ENCODE results near the gene PNPLA2. TPM values are rescaled to one million over a fixed set of nuclear protein-coding genes. Genes with fewer than 3 reads are reported as not detected.

Gene PNPLA2
- total RNA-seq, 4 donors from 2014 or later, result 58.9 to 93.3 (median 91.7) TPM

- peak within 1 kb of the TSS; percentile 66 to 97 (median 78) for H3K4me3 ChIP-seq
- no peaks in the 10 kb centered on the region for H3K27me3 ChIP-seq
- TF ChIP-seq CTCF (IDR thresholded peaks at IDR 0.05 in 4 of 5, conservative IDR thresholded peaks at IDR 0.05 in 1 of 5) (peak in 1 of 5 experiments; percentile 10), POLR2A (IDR thresholded peaks at IDR 0.05) (peak; percentile 90 to 95)
- in situ Hi-C loops (cut with MboI; ENCODE audit: low sequenced_read_pairs in 4 of 4) (no loop called here), intact Hi-C loops (cut with DNase I; ENCODE audit: low total_unique reads) (loop anchor here (1.0 to 5.0 kb wide), 2 partner anchors 10 to 242 kb away; no protein-coding TSS in a partner anchor)
- H3K27ac ChIP-seq, result peak within 1 kb of the TSS; percentile 97 to 100 (median 100)
- peaks cover 0 to 27% of the 10 kb centered on the region in 2 donors for H3K36me3 ChIP-seq
- peak; percentile 83 to 85 for ATAC-seq
- H3K9me3 ChIP-seq, result no peaks in the 10 kb centered on the region
- peaks cover 38 to 41% of the 10 kb centered on the region in 2 donors for H3K4me1 ChIP-seq
- peak; percentile 97 to 98 for DNase-seq
Observed at GRCh38 chr11:809287-810039, 9.3 kb upstream of the PNPLA2 start, which contains the start of gene RPLP2. Gene RPLP2, plus strand, starts transcription at chr11:809967. Its CDS starts 268 bp downstream, at chr11:810235.

GRCh38 chr11:810040-810567 lies 8.6 kb upstream of the PNPLA2 start:
- in situ Hi-C loops (cut with MboI; ENCODE audit: low sequenced_read_pairs in 4 of 4), result no loop called here
- Histone ChIP-seq H3K4me3 (peak overlapping the region; percentile 66 to 97 (median 78)), H3K27me3 (no peaks in the 10 kb centered on the region), H3K36me3 (peaks cover 0 to 34% of the 10 kb centered on the region in 2 donors), H3K4me1 (peaks cover 35 to 37% of the 10 kb centered on the region in 2 donors), H3K27ac (peak overlapping the region; percentile 97 to 100 (median 100)), H3K9me3 (no peaks in the 10 kb centered on the region)
- no peak for TF ChIP-seq CTCF (IDR thresholded peaks at IDR 0.05 in 4 of 5, conservative IDR thresholded peaks at IDR 0.05 in 1 of 5)
- TF ChIP-seq POLR2A (IDR thresholded peaks at IDR 0.05), result peak in 1 of 2 donors; percentile 6
- ATAC-seq, result peak; percentile 1
- intact Hi-C loops (cut with DNase I; ENCODE audit: low total_unique reads), result no loop called here
- DNase-seq, result no peak

- H3K9me3 ChIP-seq, result no peaks in the 10 kb centered on the region
- DNase-seq, result peak; percentile 66 to 82
- peak overlapping the region; percentile 97 to 100 (median 100) for H3K27ac ChIP-seq
- intact Hi-C loops (cut with DNase I; ENCODE audit: low total_unique reads), result no loop called here
- ATAC-seq, result peak; percentile 13 to 24
- TF ChIP-seq CTCF (IDR thresholded peaks at IDR 0.05 in 4 of 5, conservative IDR thresholded peaks at IDR 0.05 in 1 of 5) (no peak), POLR2A (IDR thresholded peaks at IDR 0.05) (peak in 1 of 2 donors; percentile 25)
- H3K4me1 ChIP-seq, result peaks cover 32 to 33% of the 10 kb centered on the region in 2 donors
- peak overlapping the region; percentile 66 to 97 (median 78) for H3K4me3 ChIP-seq
- peaks cover 0 to 38% of the 10 kb centered on the region in 2 donors for H3K36me3 ChIP-seq
- no peaks in the 10 kb centered on the region for H3K27me3 ChIP-seq
- in situ Hi-C loops (cut with MboI; ENCODE audit: low sequenced_read_pairs in 4 of 4), result no loop called here
Observed at GRCh38 chr11:811446-812245, 7.1 kb upstream of the PNPLA2 start.

GRCh38 chr11:812390-812789 lies 6.3 kb upstream of the PNPLA2 start:
- peaks cover 32 to 33% of the 10 kb centered on the region in 2 donors for H3K4me1 ChIP-seq
- TF ChIP-seq POLR2A (IDR thresholded peaks at IDR 0.05), result no peak
- no peak for TF ChIP-seq CTCF (IDR thresholded peaks at IDR 0.05 in 4 of 5, conservative IDR thresholded peaks at IDR 0.05 in 1 of 5)
- H3K9me3 ChIP-seq, result no peaks in the 10 kb centered on the region
- no peak overlapping the region for H3K4me3 ChIP-seq
- in situ Hi-C loops (cut with MboI; ENCODE audit: low sequenced_read_pairs in 4 of 4) (no loop called here), intact Hi-C loops (cut with DNase I; ENCODE audit: low total_unique reads) (no loop called here)
- peak overlapping the region; percentile 97 to 100 (median 100) for H3K27ac ChIP-seq
- ATAC-seq (no peak), DNase-seq (no peak)
- H3K27me3 ChIP-seq, result no peaks in the 10 kb centered on the region
- peaks cover 0 to 38% of the 10 kb centered on the region in 2 donors for H3K36me3 ChIP-seq

Data from gastrocnemius medialis (tissue), 4 donors.